Measurements from ENCODE around the gene EPHB2. TPM values are rescaled to one million over a fixed set of nuclear protein-coding genes. Genes with fewer than 3 reads are reported as not detected.

The EPHB2 gene
- total and polyA plus RNA-seq, 2 of the 13 experiments (the other 11 are each of a cell fraction or from before 2014, with no cell fraction given): 0.03 to 0.11 TPM

DNA sequence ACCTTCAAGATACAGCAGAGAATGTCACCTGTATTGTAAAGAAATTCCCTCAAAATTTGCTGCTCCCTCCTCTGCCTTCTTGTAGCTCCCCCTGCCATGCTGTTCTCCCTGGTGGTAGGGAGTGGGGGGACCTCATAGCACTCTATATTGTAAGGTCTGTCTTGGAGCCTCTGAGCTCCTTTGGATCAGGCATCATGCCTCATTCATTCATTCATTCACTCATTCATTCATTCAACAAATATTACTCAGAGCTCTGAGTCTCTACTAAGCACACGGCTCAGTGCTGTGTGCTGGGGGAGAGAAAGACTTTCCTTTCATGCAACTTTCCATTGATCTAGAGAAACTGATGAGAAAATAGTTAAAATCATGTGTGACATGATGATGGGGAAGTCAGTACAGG, 27.1 kb upstream of the EPHB2 start:
- H3K9ac ChIP-seq (ENCODE audit: insufficient read depth, low read depth, low read length): no peak overlapping the region
- intact Hi-C loops (cut with micrococcal nuclease; ENCODE audit: unreplicated experiment): no loop called here
- BruUV-seq (replicated peaks): no TSS peak
- no peaks in the 10 kb centered on the region for H4K20me1 ChIP-seq (ENCODE audit: insufficient read depth, low read length)
- H3K36me3 ChIP-seq (replicated peaks in 1 of 2; ENCODE audit: control insufficient read depth in 1 of 2, insufficient read depth in 2 of 2, low read length in 2 of 2): no peaks in the 10 kb centered on the region
- H2AFZ ChIP-seq (ENCODE audit: low read length): no peak overlapping the region
- no peak overlapping the region for H3K4me2 ChIP-seq (ENCODE audit: low read depth, low read length)
- H3K79me2 ChIP-seq (ENCODE audit: insufficient read depth, low read length): no peaks in the 10 kb centered on the region
- ChIA-PET CTCF (ENCODE audit: low intra/inter-chr PET ratio, low total read pairs) (no interaction called here), POLR2A (no interaction called here)
- FAIRE-seq (no peak), DNase-seq (ENCODE audit: low spot score) (no peak), ATAC-seq (no peak)
- TF ChIP-seq, protein P1, sequence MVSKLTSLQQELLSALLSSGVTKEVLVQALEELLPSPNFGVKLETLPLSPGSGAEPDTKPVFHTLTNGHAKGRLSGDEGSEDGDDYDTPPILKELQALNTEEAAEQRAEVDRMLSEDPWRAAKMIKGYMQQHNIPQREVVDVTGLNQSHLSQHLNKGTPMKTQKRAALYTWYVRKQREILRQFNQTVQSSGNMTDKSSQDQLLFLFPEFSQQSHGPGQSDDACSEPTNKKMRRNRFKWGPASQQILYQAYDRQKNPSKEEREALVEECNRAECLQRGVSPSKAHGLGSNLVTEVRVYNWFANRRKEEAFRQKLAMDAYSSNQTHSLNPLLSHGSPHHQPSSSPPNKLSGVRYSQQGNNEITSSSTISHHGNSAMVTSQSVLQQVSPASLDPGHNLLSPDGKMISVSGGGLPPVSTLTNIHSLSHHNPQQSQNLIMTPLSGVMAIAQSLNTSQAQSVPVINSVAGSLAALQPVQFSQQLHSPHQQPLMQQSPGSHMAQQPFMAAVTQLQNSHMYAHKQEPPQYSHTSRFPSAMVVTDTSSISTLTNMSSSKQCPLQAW (CRISPR knock-in tag; IDR thresholded peaks at IDR 0.05): no peak
- TF ChIP-seq NR2F6 (IDR thresholded peaks at IDR 0.05) (no peak), NR2F6 (CRISPR knock-in tag; IDR thresholded peaks at IDR 0.05) (no peak), ZNF547 (CRISPR knock-in tag; IDR thresholded peaks at IDR 0.05) (no peak), NAIF1 (CRISPR knock-in tag; IDR thresholded peaks at IDR 0.05; ENCODE audit: borderline replicate concordance) (no peak), ELF3 (CRISPR knock-in tag; IDR thresholded peaks at IDR 0.05) (no peak)
- TF ChIP-seq, protein P2, sequence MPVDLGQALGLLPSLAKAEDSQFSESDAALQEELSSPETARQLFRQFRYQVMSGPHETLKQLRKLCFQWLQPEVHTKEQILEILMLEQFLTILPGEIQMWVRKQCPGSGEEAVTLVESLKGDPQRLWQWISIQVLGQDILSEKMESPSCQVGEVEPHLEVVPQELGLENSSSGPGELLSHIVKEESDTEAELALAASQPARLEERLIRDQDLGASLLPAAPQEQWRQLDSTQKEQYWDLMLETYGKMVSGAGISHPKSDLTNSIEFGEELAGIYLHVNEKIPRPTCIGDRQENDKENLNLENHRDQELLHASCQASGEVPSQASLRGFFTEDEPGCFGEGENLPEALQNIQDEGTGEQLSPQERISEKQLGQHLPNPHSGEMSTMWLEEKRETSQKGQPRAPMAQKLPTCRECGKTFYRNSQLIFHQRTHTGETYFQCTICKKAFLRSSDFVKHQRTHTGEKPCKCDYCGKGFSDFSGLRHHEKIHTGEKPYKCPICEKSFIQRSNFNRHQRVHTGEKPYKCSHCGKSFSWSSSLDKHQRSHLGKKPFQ (CRISPR knock-in tag; IDR thresholded peaks at IDR 0.05; ENCODE audit: insufficient replicate concordance): no peak
- TF ChIP-seq, protein P3, sequence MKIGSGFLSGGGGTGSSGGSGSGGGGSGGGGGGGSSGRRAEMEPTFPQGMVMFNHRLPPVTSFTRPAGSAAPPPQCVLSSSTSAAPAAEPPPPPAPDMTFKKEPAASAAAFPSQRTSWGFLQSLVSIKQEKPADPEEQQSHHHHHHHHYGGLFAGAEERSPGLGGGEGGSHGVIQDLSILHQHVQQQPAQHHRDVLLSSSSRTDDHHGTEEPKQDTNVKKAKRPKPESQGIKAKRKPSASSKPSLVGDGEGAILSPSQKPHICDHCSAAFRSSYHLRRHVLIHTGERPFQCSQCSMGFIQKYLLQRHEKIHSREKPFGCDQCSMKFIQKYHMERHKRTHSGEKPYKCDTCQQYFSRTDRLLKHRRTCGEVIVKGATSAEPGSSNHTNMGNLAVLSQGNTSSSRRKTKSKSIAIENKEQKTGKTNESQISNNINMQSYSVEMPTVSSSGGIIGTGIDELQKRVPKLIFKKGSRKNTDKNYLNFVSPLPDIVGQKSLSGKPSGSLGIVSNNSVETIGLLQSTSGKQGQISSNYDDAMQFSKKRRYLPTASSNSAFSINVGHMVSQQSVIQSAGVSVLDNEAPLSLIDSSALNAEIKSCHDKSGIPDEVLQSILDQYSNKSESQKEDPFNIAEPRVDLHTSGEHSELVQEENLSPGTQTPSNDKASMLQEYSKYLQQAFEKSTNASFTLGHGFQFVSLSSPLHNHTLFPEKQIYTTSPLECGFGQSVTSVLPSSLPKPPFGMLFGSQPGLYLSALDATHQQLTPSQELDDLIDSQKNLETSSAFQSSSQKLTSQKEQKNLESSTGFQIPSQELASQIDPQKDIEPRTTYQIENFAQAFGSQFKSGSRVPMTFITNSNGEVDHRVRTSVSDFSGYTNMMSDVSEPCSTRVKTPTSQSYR (CRISPR knock-in tag; IDR thresholded peaks at IDR 0.05; ENCODE audit: borderline replicate concordance): no peak
- H3K27ac ChIP-seq (ENCODE audit: extremely low read length, insufficient read depth, low read length): no peak overlapping the region
- no peaks in the 10 kb centered on the region for H3K9me3 ChIP-seq (ENCODE audit: low read length)
- H3K4me3 ChIP-seq (replicated peaks in 1 of 3; ENCODE audit: insufficient read depth in 1 of 3, low read depth in 2 of 3, low read length in 3 of 3): no peak overlapping the region
- WGBS (ENCODE audit: low lambda C conversion rate): 27% methylated on average over 1 of the region's 1 CpG
- peaks cover 0 to 4% of the 10 kb centered on the region in 2 experiments; a peak in 1 of 5 replicates for H3K27me3 ChIP-seq (ENCODE audit: control insufficient read depth in 1 of 2, insufficient read depth in 2 of 2, low read length in 2 of 2)
- in situ Hi-C loops (cut with HindIII; ENCODE audit: extremely low pct_ligation_motif_present, low pct_unique_long_range_greater_than_20kb): no loop called here
- H3K4me1 ChIP-seq (ENCODE audit: insufficient read depth, low read length): 0 out of 2 replicates have a peak, but pooled peaks cover 5% of the 10 kb centered on the region

Measured in HepG2 (cell line).